Right hindlimb (tissue), 1 donor: ENCODE measurements around the gene G6PC3.
"Not testable (repeated sequence)": the region's sequence is repeated elsewhere in the genome, so short reads cannot be mapped to it uniquely, and the experiment has no call there.

ENCODE experiments used
- DNase-seq: peaks from one replicate; pipeline ENCODE4 v3.0.0-alpha.2; 2018

Gene G6PC3

GRCh38 chr17:44109312-44109630, 38.7 kb downstream of the G6PC3 start:
- DNase-seq = no peak

- no peak for DNase-seq
Observed at GRCh38 chr17:44110011-44110686, 39.6 kb downstream of the G6PC3 start.

GRCh38 chr17:44110823-44111633, 40.5 kb downstream of the G6PC3 start:
- peak; percentile 96 for DNase-seq

- no peak for DNase-seq
Observed at GRCh38 chr17:44111777-44112176, 41.2 kb downstream of the G6PC3 start.

GRCh38 chr17:44112284-44113280, 42.0 kb downstream of the G6PC3 start:
- DNase-seq = peak; percentile 61

- no peak for DNase-seq
Observed at GRCh38 chr17:44113382-44113781, 42.8 kb downstream of the G6PC3 start.

GRCh38 chr17:44113868-44114840, 43.6 kb downstream of the G6PC3 start:
- DNase-seq = no peak

- no peak for DNase-seq
Observed at GRCh38 chr17:44115585-44116415, 45.3 kb downstream of the G6PC3 start.

- no peak for DNase-seq
Observed at GRCh38 chr17:44117351-44117750, 46.8 kb downstream of the G6PC3 start.

GRCh38 chr17:44118427-44119050, 48.0 kb downstream of the G6PC3 start:
- DNase-seq = no peak

GRCh38 chr17:44119062-44119461, 48.5 kb downstream of the G6PC3 start:
- DNase-seq = no peak

GRCh38 chr17:44119798-44120197, 49.3 kb downstream of the G6PC3 start:
- DNase-seq = no peak

GRCh38 chr17:44120281-44120680, 49.7 kb downstream of the G6PC3 start:
- DNase-seq = not testable (repeated sequence)

- no peak for DNase-seq
Observed at GRCh38 chr17:44120851-44121605, 50.5 kb downstream of the G6PC3 start.

GRCh38 chr17:44121997-44122815, 51.7 kb downstream of the G6PC3 start:
- no peak for DNase-seq

GRCh38 chr17:44122816-44123355, 52.4 kb downstream of the G6PC3 start:
- DNase-seq = no peak

GRCh38 chr17:44123356-44124117, 53.0 kb downstream of the G6PC3 start, which contains the start of gene HDAC5:
TSS of gene HDAC5 (minus strand) at chr17:44123641. CDS start at chr17:44117515, 6,126 bp downstream.
- DNase-seq = peak; percentile 99

- no peak for DNase-seq
Observed at GRCh38 chr17:44124118-44124438, 53.5 kb downstream of the G6PC3 start.
